Neural cell (in vitro differentiated cells): ENCODE results near the gene MUC6. TPM values are rescaled to one million over a fixed set of nuclear protein-coding genes. Genes with fewer than 3 reads are reported as not detected.

Experiments used
- H2AFZ ChIP-seq: fragments of 200-600, 300-800 bp; sonication (generic), shearing (Covaris generic); 2 replicates; pipeline ENCODE4 v1.6.0; 2014; ENCODE audit warnings: low read depth, mild to moderate bottlenecking, antibody characterized with exemption, low read length, moderate library complexity
- H3F3A ChIP-seq: fragments of 200-600 bp; shearing (Covaris generic); 2 replicates; pipeline ENCODE4 v1.6.1; 2016; ENCODE audit warnings: mild to moderate bottlenecking, moderate library complexity, mixed read lengths, antibody characterized with exemption, low read length; ENCODE audit not compliant: insufficient read depth, poor library complexity, severe bottlenecking
- H3K27ac ChIP-seq: fragments of 200-600, 300-800 bp; sonication (generic), shearing (Covaris generic); 2 replicates; pipeline ENCODE4 v1.5.1; 2014; ENCODE audit warnings: mild to moderate bottlenecking, low read length, moderate library complexity
- H3K27me3 ChIP-seq: fragments of 300-800, 200-600 bp; sonication (generic), shearing (Covaris generic); 2 replicates; pipeline ENCODE4 v1.6.0; 2014; ENCODE audit warnings: mild to moderate bottlenecking, low read depth, low read length, moderate library complexity; ENCODE audit not compliant: insufficient read depth
- H3K36me3 ChIP-seq: fragments of 300-800, 200-600 bp; sonication (generic), shearing (Covaris generic); 2 replicates; pipeline ENCODE4 v1.5.1; 2014; ENCODE audit warnings: mild to moderate bottlenecking, antibody characterized with exemption, low read length, moderate library complexity; ENCODE audit not compliant: insufficient read depth
- H3K4me2 ChIP-seq: fragments of 300-800, 200-600 bp; sonication (generic), shearing (Covaris generic); 2 replicates; pipeline ENCODE4 v1.6.0; 2014; ENCODE audit warnings: mild to moderate bottlenecking, low read length
- H3K4me3 ChIP-seq: fragments of 300-800, 200-600 bp; sonication (generic), shearing (Covaris generic); 2 replicates; pipeline ENCODE4 v1.5.1; 2014; ENCODE audit warnings: mild to moderate bottlenecking, low read length, moderate library complexity
- H3K79me2 ChIP-seq: fragments of 200-600 bp; shearing (Covaris generic); replicated peaks from 2 replicates; pipeline ENCODE4 v1.6.0; 2014; ENCODE audit warnings: mild to moderate bottlenecking, low read length, moderate library complexity; ENCODE audit not compliant: insufficient read depth
- H3K9ac ChIP-seq: fragments of 300-800, 200-600 bp; sonication (generic), shearing (Covaris generic); 2 replicates; pipeline ENCODE4 v1.6.1; 2016; ENCODE audit warnings: mild to moderate bottlenecking, low read length, mixed read lengths
- H3K9me2 ChIP-seq: fragments of 200-600 bp; shearing (Covaris generic); 2 replicates; pipeline ENCODE4 v1.6.1; 2016; ENCODE audit warnings: mild to moderate bottlenecking, low read length, mixed read lengths; ENCODE audit not compliant: insufficient read depth
- H3K9me3 ChIP-seq: fragments of 200-600, 300-800 bp; sonication (generic), shearing (Covaris generic); 2 replicates; pipeline ENCODE4 v1.6.1; 2016; ENCODE audit warnings: mild to moderate bottlenecking, mixed run types, low read length, moderate library complexity, mixed read lengths
- H4K20me1 ChIP-seq: fragments of 200-600 bp; shearing (Covaris generic); 2 replicates; pipeline ENCODE4 v1.6.1; 2016; ENCODE audit warnings: mild to moderate bottlenecking, mixed run types; ENCODE audit not compliant: insufficient read depth
- CTCF ChIP-seq: fragments of 450-650 bp; IDR thresholded peaks from 2 replicates; pipeline ENCODE4 v1.5.1; 2014; ENCODE audit warnings: antibody characterized with exemption, mild to moderate bottlenecking, moderate library complexity; ENCODE audit not compliant: poor library complexity, severe bottlenecking
- EP300 ChIP-seq: fragments of 450-650 bp; conservative IDR thresholded peaks from 2 replicates; pipeline ENCODE4 v1.6.1; 2014; ENCODE audit warnings: antibody characterized with exemption, mild to moderate bottlenecking, moderate library complexity; ENCODE audit not compliant: poor library complexity, severe bottlenecking
- EZH2 ChIP-seq: fragments of 200-600, 300-800 bp; shearing (Covaris generic), sonication (generic); IDR thresholded peaks from 2 replicates; pipeline ENCODE4 v1.6.1; 2014; ENCODE audit warnings: antibody characterized with exemption, low read length, borderline replicate concordance, mild to moderate bottlenecking; ENCODE audit not compliant: insufficient read depth, poor library complexity, severe bottlenecking
- MXI1 ChIP-seq: fragments of 450-650 bp; conservative IDR thresholded peaks from 2 replicates; pipeline ENCODE4 v1.6.1; 2014; ENCODE audit warnings: antibody characterized with exemption, mild to moderate bottlenecking; ENCODE audit not compliant: poor library complexity, severe bottlenecking
- POLR2AphosphoS5 ChIP-seq: IDR thresholded peaks from 2 replicates; pipeline ENCODE4 v1.6.1; 2012
- RAD21 ChIP-seq: fragments of 450-650 bp; conservative IDR thresholded peaks from 2 replicates; pipeline ENCODE4 v1.6.1; 2014; ENCODE audit warnings: antibody characterized with exemption, mild to moderate bottlenecking, moderate library complexity
- REST ChIP-seq: IDR thresholded peaks from 2 replicates; pipeline ENCODE4 v1.6.1; 2012; ENCODE audit warnings: borderline replicate concordance
- SMC3 ChIP-seq: fragments of 450-650 bp; conservative IDR thresholded peaks from 2 replicates; pipeline ENCODE4 v1.6.1; 2014; ENCODE audit warnings: antibody characterized with exemption, mild to moderate bottlenecking, moderate library complexity; ENCODE audit not compliant: poor library complexity
- TAF1 ChIP-seq: IDR thresholded peaks from 2 replicates; pipeline ENCODE4 v1.6.1; 2012; ENCODE audit warnings: low read depth
- polyA plus RNA-seq: library from polyadenylated mRNA; depleted of rRNA; stranded (reverse); fragments of >200 nt; gene quantifications from 2 replicates; pipeline ENCODE4 v1.2.3, GENCODE V29; 2014

Gene MUC6
- polyA plus RNA-seq, 1 donor from 2014 or later: not detected

- H3K9me2 ChIP-seq: no peaks in the 10 kb centered on the region
- H4K20me1 ChIP-seq: no peaks in the 10 kb centered on the region
- H3K27ac ChIP-seq: peak overlapping the region; percentile 12
- no peaks in the 10 kb centered on the region for H3K79me2 ChIP-seq
- no peaks in the 10 kb centered on the region for H3K27me3 ChIP-seq
- no peak for TF ChIP-seq CTCF
- no peak for TF ChIP-seq RAD21
- TF ChIP-seq EP300: no peak
- no peak for TF ChIP-seq TAF1
- TF ChIP-seq POLR2AphosphoS5: no peak
- TF ChIP-seq SMC3: no peak
- TF ChIP-seq MXI1: no peak
- no peak for TF ChIP-seq EZH2
- TF ChIP-seq REST: no peak
- no peak overlapping the region for H3K9ac ChIP-seq
- H3K4me3 ChIP-seq: no peak overlapping the region
- H3K4me2 ChIP-seq: no peak overlapping the region
- no peaks in the 10 kb centered on the region for H3K9me3 ChIP-seq
- H2AFZ ChIP-seq: no peak overlapping the region
- no peaks in the 10 kb centered on the region for H3F3A ChIP-seq
- H3K36me3 ChIP-seq: no peaks in the 10 kb centered on the region
Measured at GRCh38 chr11:995044-995751, 41.3 kb downstream of the MUC6 start.

- H3F3A ChIP-seq: no peaks in the 10 kb centered on the region
- H3K79me2 ChIP-seq: no peaks in the 10 kb centered on the region
- H3K4me3 ChIP-seq: no peak overlapping the region
- H3K9me3 ChIP-seq: no peaks in the 10 kb centered on the region
- no peak overlapping the region for H3K27ac ChIP-seq
- no peak overlapping the region for H3K9ac ChIP-seq
- H3K27me3 ChIP-seq: no peaks in the 10 kb centered on the region
- TF ChIP-seq CTCF (no peak), TAF1 (no peak), SMC3 (no peak), EP300 (no peak), REST (no peak), POLR2AphosphoS5 (no peak), RAD21 (no peak), EZH2 (no peak), MXI1 (no peak)
- H3K4me2 ChIP-seq: no peak overlapping the region
- no peak overlapping the region for H2AFZ ChIP-seq
- no peaks in the 10 kb centered on the region for H3K36me3 ChIP-seq
- no peaks in the 10 kb centered on the region for H4K20me1 ChIP-seq
- H3K9me2 ChIP-seq: no peaks in the 10 kb centered on the region
Measured at GRCh38 chr11:993632-994167, 42.8 kb downstream of the MUC6 start.
